GM12878 (cell line): ENCODE results near the gene ERBB3. TPM values are rescaled to one million over a fixed set of nuclear protein-coding genes. Genes with fewer than 3 reads are reported as not detected.

Source experiments
- ATAC-seq: fragments of 200-7000 bp; cut with Tn5 transposase; 3 replicates; pipeline ENCODE4 v1.9.1; 2020; ENCODE audit warnings: mild to moderate bottlenecking, moderate library complexity
- BruUV-seq: library from RNA; stranded (reverse); fragments of 400-500 nt; replicated peaks from 2 replicates; lab custom pipeline; 2021; lab: Mats Ljungman, UMichigan
- CTCF ChIA-PET: fragments of 300-600 bp; sonication (Branson Sonifier 250); formaldehyde crosslinking; extraction: SDS; loops from one replicate; lab custom pipeline; 2021; ENCODE audit warnings: inconsistent platforms; lab: Yijun Ruan, JAX
- POLR2A ChIA-PET: fragments of 350-600 bp; formaldehyde crosslinking; extraction: SDS; loops from one replicate; lab custom pipeline; 2021; ENCODE audit warnings: inconsistent platforms; lab: Charles Lee
- RAD21 ChIA-PET: fragments of 300-600 bp; sonication (Branson Sonifier 250); formaldehyde crosslinking; loops from one replicate; lab custom pipeline; 2023; ENCODE audit warnings: antibody characterized with exemption; ENCODE audit not compliant: unreplicated experiment; lab: Charles Lee
- SMC1A ChIA-PET: fragments of 300-600 bp; sonication (Branson Sonifier 250); formaldehyde crosslinking; loops from one replicate; lab custom pipeline; 2023; ENCODE audit not compliant: unreplicated experiment, uncharacterized antibody; lab: Charles Lee
- DNase-seq: peaks from one replicate; pipeline ENCODE4 v3.0.0-alpha.2; 2011; ENCODE audit warnings: low read depth, low spot score
- FAIRE-seq: peaks from 3 replicates; lab custom pipeline; 2011; peaks lifted over from hg19 to GRCh38; lab: Jason Lieb, UNC
- H2AFZ ChIP-seq: 2 replicates; pipeline ENCODE4 v1.6.0; 2011; ENCODE audit warnings: low read depth, low read length, control low read depth; ENCODE audit not compliant: control insufficient read depth
- H3K27ac ChIP-seq: 2 replicates; pipeline ENCODE4 v1.5.1; 2011; ENCODE audit warnings: control low read depth; ENCODE audit not compliant: control insufficient read depth, insufficient read depth
- H3K27me3 ChIP-seq, 2 experiments: replicated peaks in 1 of 2; 2 replicates each; pipeline versions ENCODE4 v1.6.0 to v1.6.1; 2011; ENCODE audit warnings: low read length in 1 of 2; ENCODE audit not compliant: control insufficient read depth in 2 of 2, insufficient read depth in 2 of 2
- H3K36me3 ChIP-seq, 2 experiments: 2 replicates each; pipeline ENCODE4 v1.5.1; 2011; ENCODE audit warnings: low read length in 1 of 2; ENCODE audit not compliant: control insufficient read depth in 2 of 2, insufficient read depth in 2 of 2
- H3K4me1 ChIP-seq: 2 replicates; pipeline ENCODE4 v1.6.1; 2011; ENCODE audit warnings: mild to moderate bottlenecking, low read length, moderate library complexity, mixed read lengths; ENCODE audit not compliant: control insufficient read depth, insufficient read depth
- H3K4me2 ChIP-seq: 2 replicates; pipeline ENCODE4 v1.6.0; 2011; ENCODE audit warnings: control low read depth; ENCODE audit not compliant: control insufficient read depth, insufficient read depth
- H3K4me3 ChIP-seq: fragments of 200-600 bp; sonication (generic); 2 replicates; pipeline ENCODE4 v1.5.1; 2016
- H3K79me2 ChIP-seq: 2 replicates; pipeline ENCODE4 v1.6.0; 2011; ENCODE audit warnings: low read length; ENCODE audit not compliant: control insufficient read depth, insufficient read depth
- H3K9ac ChIP-seq: 2 replicates; pipeline ENCODE4 v1.8.0; 2011; ENCODE audit warnings: low read length, control low read depth, mixed read lengths; ENCODE audit not compliant: control insufficient read depth, insufficient read depth
- H3K9me3 ChIP-seq: replicated peaks from 3 replicates; pipeline ENCODE4 v1.5.1; 2011; ENCODE audit warnings: mild to moderate bottlenecking, low read length; ENCODE audit not compliant: control insufficient read depth, insufficient read depth
- H4K20me1 ChIP-seq: 2 replicates; pipeline ENCODE4 v1.6.0; 2011; ENCODE audit not compliant: control insufficient read depth, insufficient read depth
- BCL11A ChIP-seq: IDR thresholded peaks from 2 replicates; pipeline ENCODE4 v1.6.1; 2011; ENCODE audit warnings: low read depth, low read length
- E2F4 ChIP-seq: IDR thresholded peaks from 2 replicates; pipeline ENCODE4 v1.6.1; 2012; ENCODE audit warnings: low read depth, low read length, improper control_type of control experiment
- FOXK2 ChIP-seq: fragments of 450-650 bp; IDR thresholded peaks from 2 replicates; pipeline ENCODE4 v1.6.1; 2017; ENCODE audit warnings: mild to moderate bottlenecking, moderate library complexity
- FOXM1 ChIP-seq: IDR thresholded peaks from 2 replicates; pipeline ENCODE4 v1.6.1; 2012; ENCODE audit warnings: low read depth, mild to moderate bottlenecking, inconsistent platforms, low read length, moderate library complexity
- JUND ChIP-seq: IDR thresholded peaks from 2 replicates; pipeline ENCODE4 v1.6.1; 2012; ENCODE audit warnings: low read depth, mild to moderate bottlenecking, low read length, improper control_type of control experiment, moderate library complexity
- POLR2A ChIP-seq: IDR thresholded peaks from 2 replicates; pipeline ENCODE4 v1.6.1; 2011; ENCODE audit warnings: low read depth, mild to moderate bottlenecking, low read length
- POLR2AphosphoS5 ChIP-seq: IDR thresholded peaks from 2 replicates; pipeline ENCODE4 v1.6.1; 2011; ENCODE audit warnings: mild to moderate bottlenecking, low read length, inconsistent platforms
- TAF1 ChIP-seq: IDR thresholded peaks from 2 replicates; pipeline ENCODE4 v1.6.1; 2011; ENCODE audit warnings: mild to moderate bottlenecking, low read depth, low read length, borderline replicate concordance
- TARDBP ChIP-seq: IDR thresholded peaks from 2 replicates; pipeline ENCODE4 v1.6.1; 2016; ENCODE audit warnings: borderline replicate concordance
- WGBS: methylation state at CpG from one replicate; pipeline ENCODE4 v1.1.6; 2016; ENCODE audit warnings: low lambda C conversion rate; ENCODE audit not compliant: insufficient replicate concordance, insufficient coverage; ENCODE audit errors: missing lambda C conversion rate; 5-methylcytosine and 5-hydroxymethylcytosine counted together
- in situ Hi-C: fragments of 300-500 bp; cut with MboI; formaldehyde crosslinking; loops from 9 replicates; pipeline ENCODE4 v1.14.3; 2018; ENCODE audit warnings: mixed read lengths
- intact Hi-C: fragments of 100-400 bp; cut with micrococcal nuclease; formaldehyde crosslinking; loops from one replicate; pipeline ENCODE4 v1.14.2; 2022; ENCODE audit not compliant: unreplicated experiment
- polyA plus RNA-seq, 11 experiments: library from polyadenylated mRNA; depleted of rRNA in 4 of 11; unstranded in 6 of 11; stranded (reverse) in 5 of 11; fragments of >200 nt; fragmentation: Nextera tagmentation in 4 of 11; fragmentation: Illumina TruSeq in 1 of 11; extraction: Ambion mirVana in 4 of 11; extraction: Trizol in 1 of 11; gene quantifications; 1 replicate in 1 of 11; 2 replicates in 10 of 11; pipeline versions ENCODE4 v1.2.1 to v1.2.3, GENCODE V29; 2011 to 2016; ENCODE audit warnings: inconsistent platforms in 2 of 11, missing spikeins in 2 of 11, low read depth in 1 of 11
- total RNA-seq, 4 experiments: library from RNA; depleted of rRNA in 3 of 4; stranded (reverse); fragments of >200 nt in 3 of 4; fragmentation: Illumina TruSeq in 1 of 4; extraction: Trizol in 1 of 4; gene quantifications; 2 replicates each; pipeline versions ENCODE4 v1.2.1 to v1.2.3, GENCODE V29; 2013 to 2021

Gene ERBB3
- total and polyA plus RNA-seq, 10 of the 15 experiments (the other 5 are each of a cell fraction or from before 2014, with no cell fraction given): 0.03 to 0.72 (median 0.04) TPM; not detected in 5

- no peak overlapping the region for H3K4me3 ChIP-seq
- H3K27ac ChIP-seq: no peak overlapping the region
- in situ Hi-C loops: no loop called here
- no peak for FAIRE-seq
- no peak overlapping the region for H3K9ac ChIP-seq
- peaks cover 17 to 42% of the 10 kb centered on the region in 2 experiments for H3K36me3 ChIP-seq
- peaks cover 6% of the 10 kb centered on the region for H3K4me1 ChIP-seq
- ChIA-PET POLR2A (interaction anchor here (0.7 to 1.0 kb wide), 2 partner anchors 12 to 66 kb away, joined by 5 read pairs; no protein-coding TSS in a partner anchor), RAD21 (no interaction called here), CTCF (interaction anchor here (1.1 kb wide), 1 partner anchor 372 kb away, joined by 3 read pairs; no protein-coding TSS in a partner anchor), SMC1A (no interaction called here)
- no peak for DNase-seq
- TF ChIP-seq TAF1 (no peak), FOXK2 (no peak), FOXM1 (no peak)
- no TSS peak for BruUV-seq
- no peak for ATAC-seq
- 85% methylated on average over 5 of the region's 5 CpGs for WGBS
- H4K20me1 ChIP-seq: no peaks in the 10 kb centered on the region
- H3K79me2 ChIP-seq: peaks cover 21% of the 10 kb centered on the region
- H3K4me2 ChIP-seq: no peak overlapping the region
- H3K27me3 ChIP-seq: no peaks in the 10 kb centered on the region
- intact Hi-C loops: no loop called here
- no peak overlapping the region for H2AFZ ChIP-seq
- no peaks in the 10 kb centered on the region for H3K9me3 ChIP-seq
Observed at GRCh38 chr12:56110571-56110970, 30.6 kb downstream of the ERBB3 start.

DNA sequence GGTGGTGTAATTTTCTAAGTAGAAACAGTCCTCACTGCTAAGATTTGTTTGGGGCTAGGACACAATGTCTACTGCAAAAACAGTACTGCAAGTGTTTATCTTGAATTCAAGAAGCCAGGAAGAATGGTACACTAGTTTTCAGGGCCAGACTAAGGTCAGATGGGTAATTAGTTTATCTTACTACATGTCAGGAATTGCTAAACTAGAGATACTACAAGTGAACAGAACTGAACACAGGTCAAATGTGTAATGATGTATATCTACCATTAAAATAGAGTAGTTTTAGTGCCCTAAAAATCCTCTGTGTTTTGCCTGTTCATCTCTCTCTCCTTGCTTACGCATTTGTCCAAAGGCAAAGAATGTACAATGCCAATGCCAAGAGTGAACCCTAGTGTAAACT, 34.1 kb downstream of the ERBB3 start:
- ChIA-PET CTCF (no interaction called here), SMC1A (interaction anchor here (0.7 kb wide), 1 partner anchor 375 kb away, joined by 3 read pairs; no protein-coding TSS in a partner anchor), POLR2A (interaction anchor here (0.6 kb wide), 1 partner anchor 556 kb away, joined by 3 read pairs; no protein-coding TSS in a partner anchor), RAD21 (no interaction called here)
- FAIRE-seq (no peak), DNase-seq (no peak), ATAC-seq (no peak)
- Histone ChIP-seq H3K27me3 (no peaks in the 10 kb centered on the region), H3K27ac (no peak overlapping the region), H3K4me1 (peaks cover 6% of the 10 kb centered on the region), H4K20me1 (no peaks in the 10 kb centered on the region), H3K79me2 (peaks cover 22% of the 10 kb centered on the region), H3K36me3 (peaks cover 14 to 21% of the 10 kb centered on the region in 2 experiments), H3K4me2 (no peak overlapping the region), H3K9ac (no peak overlapping the region), H3K9me3 (no peaks in the 10 kb centered on the region), H3K4me3 (no peak overlapping the region), H2AFZ (no peak overlapping the region)
- no peak for TF ChIP-seq JUND
- TF ChIP-seq E2F4: no peak
- no peak for TF ChIP-seq BCL11A
- no peak for TF ChIP-seq POLR2A
- 0 out of 2 replicates have a peak, but pooled peaks have one; percentile 14 for TF ChIP-seq POLR2AphosphoS5
- TF ChIP-seq TARDBP: no peak
- 100% methylated on average over 1 of the region's 1 CpG for WGBS
- in situ Hi-C loops (no loop called here), intact Hi-C loops (no loop called here)
- BruUV-seq: no TSS peak
